Osteoblast (primary cell): ENCODE data around the gene CRELD2. TPM values are rescaled to one million over a fixed set of nuclear protein-coding genes. Genes with fewer than 3 reads are reported as not detected.

Source experiments
- DNase-seq: peaks from one replicate; pipeline ENCODE4 v3.0.0; 2011; ENCODE audit warnings: low spot score, mixed read lengths; ENCODE audit not compliant: insufficient read length; ENCODE audit errors: missing footprints
- H2AFZ ChIP-seq: 2 replicates; pipeline ENCODE4 v1.6.0; 2011; ENCODE audit warnings: mild to moderate bottlenecking, low read length
- H3K27ac ChIP-seq: 2 replicates; pipeline ENCODE4 v1.5.1; 2011; ENCODE audit warnings: mild to moderate bottlenecking, low read depth, low read length, moderate library complexity
- H3K27me3 ChIP-seq: 2 replicates; pipeline ENCODE4 v1.6.0; 2012; ENCODE audit warnings: mild to moderate bottlenecking, control low read depth, inconsistent platforms, low read length, moderate library complexity; ENCODE audit not compliant: insufficient read depth
- H3K36me3 ChIP-seq: 2 replicates; pipeline ENCODE4 v1.5.1; 2011; ENCODE audit warnings: mild to moderate bottlenecking, low read length, control low read depth, moderate library complexity; ENCODE audit not compliant: insufficient read depth
- H3K4me1 ChIP-seq: 2 replicates; pipeline ENCODE4 v1.5.1; 2011; ENCODE audit warnings: mild to moderate bottlenecking, low read length, control low read depth, moderate library complexity; ENCODE audit not compliant: insufficient read depth
- H3K4me2 ChIP-seq: 2 replicates; pipeline ENCODE4 v1.6.0; 2011; ENCODE audit warnings: mild to moderate bottlenecking, low read length; ENCODE audit not compliant: insufficient read depth
- H3K4me3 ChIP-seq: fragments of 200-600 bp; sonication (generic); 3 replicates; pipeline ENCODE4 v1.5.1; 2012; ENCODE audit warnings: mild to moderate bottlenecking, low read length, inconsistent platforms; ENCODE audit not compliant: insufficient read depth
- H3K79me2 ChIP-seq: 2 replicates; pipeline ENCODE4 v1.6.0; 2012; ENCODE audit warnings: mild to moderate bottlenecking, low read length, control low read depth, inconsistent platforms; ENCODE audit not compliant: insufficient read depth
- H3K9me3 ChIP-seq: 2 replicates; pipeline ENCODE4 v1.5.1; 2011; ENCODE audit warnings: low read depth, low read length, control low read depth
- H4K20me1 ChIP-seq: 2 replicates; pipeline ENCODE4 v1.6.0; 2012; ENCODE audit warnings: mild to moderate bottlenecking, low read length, control low read depth; ENCODE audit not compliant: insufficient read depth
- CTCF ChIP-seq: IDR thresholded peaks from 2 replicates; pipeline ENCODE4 v1.5.1; 2011; ENCODE audit warnings: mild to moderate bottlenecking, low read depth, low read length, moderate library complexity; ENCODE audit errors: extremely low read depth
- total RNA-seq: library from RNA; depleted of rRNA; stranded (reverse); fragments of >200 nt; gene quantifications from 2 replicates; pipeline ENCODE4 v1.2.3, GENCODE V29; 2012

Gene CRELD2
- total RNA-seq, 1 donor, result 31.1 TPM

- no peak for TF ChIP-seq CTCF
- Histone ChIP-seq H3K9me3 (no peaks in the 10 kb centered on the region), H3K27me3 (no peaks in the 10 kb centered on the region), H3K79me2 (no peaks in the 10 kb centered on the region), H3K4me1 (no peaks in the 10 kb centered on the region), H3K27ac (no peak overlapping the region), H3K4me2 (no peak overlapping the region), H3K36me3 (peaks cover 8% of the 10 kb centered on the region), H4K20me1 (no peaks in the 10 kb centered on the region), H2AFZ (no peak overlapping the region), H3K4me3 (no peak overlapping the region)
- DNase-seq, result no peak
Measured at GRCh38 chr22:49900441-49901230, 17.8 kb upstream of the CRELD2 start.

GRCh38 chr22:49901457-49901856, 17.0 kb upstream of the CRELD2 start:
- H3K9me3 ChIP-seq, result no peaks in the 10 kb centered on the region
- H3K36me3 ChIP-seq, result peaks cover 8% of the 10 kb centered on the region
- H3K79me2 ChIP-seq, result no peaks in the 10 kb centered on the region
- H3K4me1 ChIP-seq, result no peaks in the 10 kb centered on the region
- no peaks in the 10 kb centered on the region for H4K20me1 ChIP-seq
- H3K4me3 ChIP-seq, result no peak overlapping the region
- no peak overlapping the region for H3K27ac ChIP-seq
- no peaks in the 10 kb centered on the region for H3K27me3 ChIP-seq
- DNase-seq, result no peak
- H3K4me2 ChIP-seq, result no peak overlapping the region
- no peak for TF ChIP-seq CTCF
- H2AFZ ChIP-seq, result no peak overlapping the region

GRCh38 chr22:49903322-49904039, 15.0 kb upstream of the CRELD2 start:
- H2AFZ ChIP-seq, result no peak overlapping the region
- no peak for TF ChIP-seq CTCF
- H3K9me3 ChIP-seq, result no peaks in the 10 kb centered on the region
- no peak overlapping the region for H3K4me2 ChIP-seq
- no peaks in the 10 kb centered on the region for H3K4me1 ChIP-seq
- no peak overlapping the region for H3K4me3 ChIP-seq
- no peaks in the 10 kb centered on the region for H3K27me3 ChIP-seq
- no peak for DNase-seq
- H3K79me2 ChIP-seq, result no peaks in the 10 kb centered on the region
- H3K27ac ChIP-seq, result no peak overlapping the region
- H3K36me3 ChIP-seq, result peaks cover 8% of the 10 kb centered on the region
- H4K20me1 ChIP-seq, result no peaks in the 10 kb centered on the region

- Histone ChIP-seq H3K4me2 (no peak overlapping the region), H3K9me3 (no peaks in the 10 kb centered on the region), H3K79me2 (no peaks in the 10 kb centered on the region), H3K36me3 (peaks cover 8% of the 10 kb centered on the region), H3K27me3 (no peaks in the 10 kb centered on the region), H4K20me1 (no peaks in the 10 kb centered on the region), H3K4me1 (no peaks in the 10 kb centered on the region), H3K4me3 (no peak overlapping the region), H2AFZ (no peak overlapping the region), H3K27ac (no peak overlapping the region)
- DNase-seq, result no peak
- TF ChIP-seq CTCF, result no peak
Measured at GRCh38 chr22:49904040-49904369, 14.4 kb upstream of the CRELD2 start.
